Measurements from ENCODE around the gene CNST. TPM values are rescaled to one million over a fixed set of nuclear protein-coding genes. Genes with fewer than 3 reads are reported as not detected.

Gene CNST
- total RNA-seq, 3 donors from 2014 or later (not counting 1 experiment from before 2014, with no cell fraction given), result 48.2 to 56.1 (median 49.7) TPM

DNA sequence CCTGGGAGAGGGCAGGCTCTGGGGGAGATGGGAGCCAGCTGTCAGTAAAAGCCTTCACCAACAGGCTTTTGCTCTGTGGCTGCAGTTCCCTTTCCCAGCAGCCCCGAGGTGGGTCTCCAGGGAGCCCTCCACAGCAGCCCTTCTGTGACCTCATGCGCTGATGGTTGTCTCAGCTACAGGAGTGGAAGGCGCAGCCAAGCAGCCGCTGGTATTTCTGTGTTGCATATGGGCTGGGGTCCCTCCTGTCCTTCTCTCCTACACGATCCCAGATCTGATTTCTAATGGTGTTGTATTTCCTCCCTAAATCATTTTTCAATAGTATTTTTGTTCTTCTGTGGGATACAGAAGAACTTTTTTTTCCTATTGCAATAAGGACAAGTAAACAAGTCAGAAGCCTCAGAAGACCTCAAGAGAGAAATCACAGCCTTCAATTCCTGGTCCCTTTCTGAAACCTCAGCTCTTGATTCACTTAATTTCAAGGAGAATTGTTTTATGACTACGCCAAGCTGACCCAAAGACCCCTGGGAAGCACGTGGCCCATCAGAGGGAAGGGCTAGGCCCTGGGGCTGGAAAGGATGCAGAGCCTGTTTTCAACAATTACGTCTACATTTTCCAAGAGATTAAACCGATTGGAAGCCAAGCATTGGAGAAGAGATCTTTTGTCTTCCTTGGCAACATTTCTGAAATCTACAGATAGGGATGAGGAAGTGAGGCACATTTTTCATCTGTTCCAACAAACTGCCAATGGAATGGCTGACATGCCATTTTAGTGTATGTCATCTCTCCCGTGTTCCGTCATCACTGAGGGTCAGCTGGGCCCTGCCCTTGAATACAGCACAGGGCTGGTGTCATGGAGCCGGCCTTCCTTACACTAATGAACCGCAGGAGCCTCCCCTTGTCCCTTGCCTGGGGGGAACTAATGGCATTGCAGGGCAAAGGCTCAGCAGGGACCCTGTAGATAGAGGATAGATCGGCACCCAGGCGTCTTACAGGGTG is 115.9 kb downstream of the CNST start:
- no peak overlapping the region for H3K27ac Mint-ChIP-seq
- Histone ChIP-seq H3K36me3 (ENCODE audit: control insufficient read depth, insufficient read depth, low read length) (no peaks in the 10 kb centered on the region), H3K9me3 (ENCODE audit: control insufficient read depth, insufficient read depth, low read length) (no peaks in the 10 kb centered on the region), H3K4me3 (ENCODE audit: low read length) (no peak overlapping the region), H3K27me3 (ENCODE audit: control insufficient read depth, insufficient read depth, low read length) (no peaks in the 10 kb centered on the region), H3K27ac (ENCODE audit: low read length) (no peak overlapping the region), H3K4me1 (ENCODE audit: control insufficient read depth, insufficient read depth, low read length) (no peaks in the 10 kb centered on the region)
- TF ChIP-seq, protein P1, sequence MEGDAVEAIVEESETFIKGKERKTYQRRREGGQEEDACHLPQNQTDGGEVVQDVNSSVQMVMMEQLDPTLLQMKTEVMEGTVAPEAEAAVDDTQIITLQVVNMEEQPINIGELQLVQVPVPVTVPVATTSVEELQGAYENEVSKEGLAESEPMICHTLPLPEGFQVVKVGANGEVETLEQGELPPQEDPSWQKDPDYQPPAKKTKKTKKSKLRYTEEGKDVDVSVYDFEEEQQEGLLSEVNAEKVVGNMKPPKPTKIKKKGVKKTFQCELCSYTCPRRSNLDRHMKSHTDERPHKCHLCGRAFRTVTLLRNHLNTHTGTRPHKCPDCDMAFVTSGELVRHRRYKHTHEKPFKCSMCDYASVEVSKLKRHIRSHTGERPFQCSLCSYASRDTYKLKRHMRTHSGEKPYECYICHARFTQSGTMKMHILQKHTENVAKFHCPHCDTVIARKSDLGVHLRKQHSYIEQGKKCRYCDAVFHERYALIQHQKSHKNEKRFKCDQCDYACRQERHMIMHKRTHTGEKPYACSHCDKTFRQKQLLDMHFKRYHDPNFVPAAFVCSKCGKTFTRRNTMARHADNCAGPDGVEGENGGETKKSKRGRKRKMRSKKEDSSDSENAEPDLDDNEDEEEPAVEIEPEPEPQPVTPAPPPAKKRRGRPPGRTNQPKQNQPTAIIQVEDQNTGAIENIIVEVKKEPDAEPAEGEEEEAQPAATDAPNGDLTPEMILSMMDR (IDR thresholded peaks at IDR 0.05), result no peak
- H3K9me3 Mint-ChIP-seq, result no peaks in the 10 kb centered on the region
- intact Hi-C loops (cut with micrococcal nuclease), result no loop called here
- H3K4me1 Mint-ChIP-seq, result no peaks in the 10 kb centered on the region
- H3K27me3 Mint-ChIP-seq (ENCODE audit: low read depth in 2 of 2), result no peaks in the 10 kb centered on the region
- H3K4me3 Mint-ChIP-seq, result no peak overlapping the region
- no peak for DNase-seq
- no peak for ATAC-seq
- no peaks in the 10 kb centered on the region for H3K36me3 Mint-ChIP-seq
- WGBS (ENCODE audit: insufficient coverage), result 87% methylated on average over 13 of the region's 15 CpGs

DNA sequence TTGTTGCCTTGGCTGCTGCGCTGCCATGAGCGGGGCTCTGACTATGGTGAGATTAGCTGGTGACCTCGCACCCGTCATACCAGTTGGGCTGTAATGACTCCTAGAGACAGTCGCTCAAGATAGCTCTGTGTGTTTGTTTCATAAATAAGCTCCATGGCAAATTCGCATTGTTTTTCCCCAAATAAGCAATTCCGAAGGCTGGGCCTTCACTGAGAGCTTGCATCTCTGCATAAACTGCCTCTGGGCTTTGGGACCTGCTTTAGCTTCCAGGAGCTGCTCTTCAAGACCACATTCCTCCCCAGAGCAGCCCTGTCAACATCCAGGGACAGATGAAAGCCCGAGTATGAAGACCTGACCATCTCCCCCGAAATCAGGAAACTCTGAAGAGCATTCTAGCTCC is 117.3 kb downstream of the CNST start:
- intact Hi-C loops (cut with micrococcal nuclease), result no loop called here
- Histone ChIP-seq H3K27me3 (ENCODE audit: control insufficient read depth, insufficient read depth, low read length) (no peaks in the 10 kb centered on the region), H3K27ac (ENCODE audit: low read length) (no peak overlapping the region), H3K4me1 (ENCODE audit: control insufficient read depth, insufficient read depth, low read length) (no peaks in the 10 kb centered on the region), H3K36me3 (ENCODE audit: control insufficient read depth, insufficient read depth, low read length) (no peaks in the 10 kb centered on the region), H3K9me3 (ENCODE audit: control insufficient read depth, insufficient read depth, low read length) (no peaks in the 10 kb centered on the region), H3K4me3 (ENCODE audit: low read length) (no peak overlapping the region)
- Mint-ChIP-seq H3K9me3 (no peaks in the 10 kb centered on the region), H3K27ac (no peak overlapping the region), H3K4me3 (no peak overlapping the region), H3K27me3 (ENCODE audit: low read depth in 2 of 2) (peaks cover 0 to 2% of the 10 kb centered on the region in 2 donors), H3K4me1 (no peaks in the 10 kb centered on the region), H3K36me3 (no peaks in the 10 kb centered on the region)
- 91% methylated on average over 9 of the region's 9 CpGs for WGBS (ENCODE audit: insufficient coverage)
- ATAC-seq (no peak), DNase-seq (no peak)
- TF ChIP-seq, protein P1 (IDR thresholded peaks at IDR 0.05), result no peak

DNA sequence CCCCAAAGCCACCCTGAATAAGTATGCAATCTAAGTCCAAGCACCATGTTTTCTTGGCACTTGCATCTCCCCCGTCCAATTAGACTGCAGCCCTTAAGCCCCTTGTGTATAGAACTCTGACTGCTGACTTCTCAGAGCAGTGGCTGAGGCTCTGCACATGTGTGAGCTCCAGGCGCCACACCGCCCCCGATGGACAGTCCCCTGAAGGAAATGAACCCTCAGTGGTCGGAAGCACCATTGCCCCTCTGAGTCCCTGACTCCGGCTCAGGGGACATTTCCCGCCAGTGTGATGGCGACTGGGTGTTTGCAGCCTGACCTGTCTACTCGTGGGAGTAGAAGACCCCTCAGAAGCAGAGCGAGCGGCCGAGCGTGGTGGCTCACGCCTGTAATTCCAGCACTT is 120.7 kb downstream of the CNST start:
- H3K9me3 Mint-ChIP-seq, result no peaks in the 10 kb centered on the region
- H3K4me3 Mint-ChIP-seq, result no peak overlapping the region
- ATAC-seq, result no peak

More for the DNA sequence above, 120.7 kb downstream of the CNST start:
- no peak overlapping the region for H3K27ac Mint-ChIP-seq
- intact Hi-C loops (cut with micrococcal nuclease), result no loop called here
- Histone ChIP-seq H3K9me3 (ENCODE audit: control insufficient read depth, insufficient read depth, low read length) (no peaks in the 10 kb centered on the region), H3K27ac (ENCODE audit: low read length) (no peak overlapping the region), H3K4me1 (ENCODE audit: control insufficient read depth, insufficient read depth, low read length) (peaks cover 4% of the 10 kb centered on the region), H3K4me3 (ENCODE audit: low read length) (no peak overlapping the region), H3K27me3 (ENCODE audit: control insufficient read depth, insufficient read depth, low read length) (no peaks in the 10 kb centered on the region), H3K36me3 (ENCODE audit: control insufficient read depth, insufficient read depth, low read length) (no peaks in the 10 kb centered on the region)
- H3K4me1 Mint-ChIP-seq, result peaks cover 4% of the 10 kb centered on the region in 2 donors
- 92% methylated on average over 14 of the region's 14 CpGs for WGBS (ENCODE audit: insufficient coverage)
- no peak for DNase-seq
- TF ChIP-seq, protein P1 (IDR thresholded peaks at IDR 0.05), result no peak
- H3K36me3 Mint-ChIP-seq, result no peaks in the 10 kb centered on the region
- H3K27me3 Mint-ChIP-seq (ENCODE audit: low read depth in 2 of 2), result peaks cover 0 to 5% of the 10 kb centered on the region in 2 donors
